ENCODE results near the gene NAT10. TPM values are rescaled to one million over a fixed set of nuclear protein-coding genes. Genes with fewer than 3 reads are reported as not detected.
"Not testable (repeated sequence)": the region's sequence is repeated elsewhere in the genome, so short reads cannot be mapped to it uniquely, and the experiment has no call there.

Gene NAT10
- polyA plus RNA-seq, 1 donor from 2014 or later: 12.7 TPM

DNA sequence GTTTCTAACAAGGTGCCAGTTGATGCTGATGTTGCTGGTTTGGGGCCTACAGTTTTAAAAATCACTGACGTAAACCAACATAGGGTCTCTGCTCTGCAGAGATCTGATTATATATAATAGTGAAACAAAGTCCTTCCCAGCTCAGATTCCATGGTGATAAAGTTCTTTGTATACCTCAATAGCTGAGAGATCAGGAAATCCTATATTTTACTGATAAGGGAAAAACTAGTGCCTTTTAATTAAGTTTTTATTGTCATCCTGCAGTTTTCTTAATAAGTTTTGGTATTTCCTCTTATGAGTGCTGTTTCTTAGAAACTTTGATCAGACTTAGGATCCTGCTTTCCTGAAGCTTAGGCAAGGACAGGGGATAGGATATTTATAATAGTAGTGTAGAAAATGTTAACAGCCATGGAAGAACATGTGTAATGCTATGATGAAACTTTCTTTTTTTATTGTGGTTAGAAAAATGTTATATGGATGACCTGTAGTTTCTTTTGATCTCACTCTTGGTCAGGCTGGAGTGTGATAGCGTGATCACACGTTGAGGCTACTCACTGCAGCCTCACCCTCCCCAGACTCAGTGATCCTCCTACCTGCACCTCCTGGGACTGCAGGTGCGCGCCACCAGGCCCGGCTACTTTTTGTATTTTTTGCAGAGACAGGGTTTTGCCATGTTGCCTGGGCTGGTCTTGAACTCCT lies 39.8 kb upstream of the NAT10 start:
- no peak overlapping the region for H3K27ac ChIP-seq (ENCODE audit: low read length)
- H3K4me3 ChIP-seq (ENCODE audit: low read length): no peak overlapping the region
- no peaks in the 10 kb centered on the region for H3F3A ChIP-seq (ENCODE audit: insufficient read depth, low read length, poor library complexity, severe bottlenecking)
- no peaks in the 10 kb centered on the region for H3K27me3 ChIP-seq (ENCODE audit: insufficient read depth, low read depth, low read length)
- H3K9me2 ChIP-seq (ENCODE audit: insufficient read depth, low read length): no peaks in the 10 kb centered on the region
- H3K9me3 ChIP-seq (ENCODE audit: low read length): no peaks in the 10 kb centered on the region
- peaks cover 33% of the 10 kb centered on the region for H4K20me1 ChIP-seq (ENCODE audit: insufficient read depth)
- TF ChIP-seq, protein P1, sequence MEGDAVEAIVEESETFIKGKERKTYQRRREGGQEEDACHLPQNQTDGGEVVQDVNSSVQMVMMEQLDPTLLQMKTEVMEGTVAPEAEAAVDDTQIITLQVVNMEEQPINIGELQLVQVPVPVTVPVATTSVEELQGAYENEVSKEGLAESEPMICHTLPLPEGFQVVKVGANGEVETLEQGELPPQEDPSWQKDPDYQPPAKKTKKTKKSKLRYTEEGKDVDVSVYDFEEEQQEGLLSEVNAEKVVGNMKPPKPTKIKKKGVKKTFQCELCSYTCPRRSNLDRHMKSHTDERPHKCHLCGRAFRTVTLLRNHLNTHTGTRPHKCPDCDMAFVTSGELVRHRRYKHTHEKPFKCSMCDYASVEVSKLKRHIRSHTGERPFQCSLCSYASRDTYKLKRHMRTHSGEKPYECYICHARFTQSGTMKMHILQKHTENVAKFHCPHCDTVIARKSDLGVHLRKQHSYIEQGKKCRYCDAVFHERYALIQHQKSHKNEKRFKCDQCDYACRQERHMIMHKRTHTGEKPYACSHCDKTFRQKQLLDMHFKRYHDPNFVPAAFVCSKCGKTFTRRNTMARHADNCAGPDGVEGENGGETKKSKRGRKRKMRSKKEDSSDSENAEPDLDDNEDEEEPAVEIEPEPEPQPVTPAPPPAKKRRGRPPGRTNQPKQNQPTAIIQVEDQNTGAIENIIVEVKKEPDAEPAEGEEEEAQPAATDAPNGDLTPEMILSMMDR (IDR thresholded peaks at IDR 0.05; ENCODE audit: poor library complexity, severe bottlenecking): no peak
- TF ChIP-seq TAF1 (IDR thresholded peaks at IDR 0.05; ENCODE audit: low read depth): no peak
- no peak for TF ChIP-seq SMC3 (conservative IDR thresholded peaks at IDR 0.05; ENCODE audit: poor library complexity)
- TF ChIP-seq EP300 (conservative IDR thresholded peaks at IDR 0.05; ENCODE audit: poor library complexity, severe bottlenecking): no peak
- TF ChIP-seq EZH2 (IDR thresholded peaks at IDR 0.05; ENCODE audit: borderline replicate concordance, insufficient read depth, low read length, poor library complexity, severe bottlenecking): no peak
- no peak overlapping the region for H2AFZ ChIP-seq (ENCODE audit: low read depth, low read length)
- H3K9ac ChIP-seq (ENCODE audit: low read length): no peak overlapping the region
- peaks cover 94% of the 10 kb centered on the region for H3K79me2 ChIP-seq (replicated peaks; ENCODE audit: insufficient read depth, low read length)
- no peak overlapping the region for H3K4me2 ChIP-seq (ENCODE audit: low read length)
- peaks cover 3% of the 10 kb centered on the region for H3K36me3 ChIP-seq (ENCODE audit: insufficient read depth, low read length)

DNA sequence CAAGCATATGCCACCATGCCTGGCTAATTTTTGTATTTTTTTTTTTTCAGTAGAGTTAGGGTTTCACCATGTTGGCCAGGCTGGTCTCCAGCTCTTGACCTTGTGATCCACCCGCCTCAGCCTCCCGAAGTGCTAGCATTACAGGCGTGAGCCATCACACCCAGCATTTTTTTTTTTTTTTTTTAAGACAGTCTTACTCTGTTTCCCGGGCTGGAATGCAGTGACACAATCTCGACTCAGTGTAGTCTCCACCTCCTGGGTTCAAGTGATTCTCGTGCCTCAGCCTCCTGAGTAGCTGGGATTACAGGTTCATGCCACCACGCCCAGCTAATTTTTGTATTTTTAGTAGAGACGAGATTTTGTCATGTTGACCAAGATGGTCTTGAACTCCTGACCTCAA lies 38.7 kb upstream of the NAT10 start:
- not testable (repeated sequence) for H3K9me2 ChIP-seq (ENCODE audit: insufficient read depth, low read length); H3K27me3 ChIP-seq (ENCODE audit: insufficient read depth, low read depth, low read length); H3K27ac ChIP-seq (ENCODE audit: low read length); H3K9ac ChIP-seq (ENCODE audit: low read length); H3K9me3 ChIP-seq (ENCODE audit: low read length); H3F3A ChIP-seq (ENCODE audit: insufficient read depth, low read length, poor library complexity, severe bottlenecking); H3K4me2 ChIP-seq (ENCODE audit: low read length); H2AFZ ChIP-seq (ENCODE audit: low read depth, low read length); H3K36me3 ChIP-seq (ENCODE audit: insufficient read depth, low read length); H3K4me3 ChIP-seq (ENCODE audit: low read length)
- H4K20me1 ChIP-seq (ENCODE audit: insufficient read depth): peaks cover 42% of the 10 kb centered on the region
- peaks cover 94% of the 10 kb centered on the region for H3K79me2 ChIP-seq (replicated peaks; ENCODE audit: insufficient read depth, low read length)

DNA sequence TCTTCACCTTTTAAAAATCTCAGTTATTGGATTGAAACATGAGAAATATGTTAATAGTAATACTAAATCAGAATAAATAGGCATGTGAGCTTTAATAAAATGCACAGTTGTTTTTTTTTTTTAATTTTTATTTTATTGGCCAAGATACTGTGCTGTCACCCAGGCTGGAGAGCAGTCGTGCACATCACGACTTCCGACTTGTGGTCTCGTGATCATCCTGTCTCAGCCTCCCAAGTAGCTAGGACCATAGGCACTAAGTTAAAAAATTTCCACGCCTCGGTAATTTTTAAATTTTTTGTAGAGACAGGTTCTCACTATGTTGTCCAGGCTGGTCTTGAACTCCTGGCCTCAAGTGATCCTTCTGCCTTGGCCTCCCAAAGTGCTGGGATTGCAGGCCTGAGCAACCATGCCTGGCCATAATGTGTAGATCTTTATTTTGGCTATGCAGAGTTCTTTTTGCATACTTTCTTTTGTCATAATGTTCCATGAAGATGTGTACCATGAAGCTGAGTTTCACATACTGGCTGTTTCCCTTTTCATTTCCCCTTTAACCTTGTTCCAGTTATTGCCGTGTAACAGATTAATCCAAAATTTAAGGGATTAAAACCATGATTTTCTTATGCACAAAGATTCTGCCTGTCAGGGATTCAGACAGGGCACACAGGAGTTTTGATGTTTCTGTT lies 37.9 kb upstream of the NAT10 start:
- H3K4me2 ChIP-seq (ENCODE audit: low read length): no peak overlapping the region
- peaks cover 4% of the 10 kb centered on the region for H3K36me3 ChIP-seq (ENCODE audit: insufficient read depth, low read length)
- H3K9me3 ChIP-seq (ENCODE audit: low read length): no peaks in the 10 kb centered on the region
- no peak overlapping the region for H3K4me3 ChIP-seq (ENCODE audit: low read length)
- TF ChIP-seq RAD21 (conservative IDR thresholded peaks at IDR 0.05): no peak
- no peak for TF ChIP-seq MXI1 (conservative IDR thresholded peaks at IDR 0.05; ENCODE audit: poor library complexity, severe bottlenecking)
- TF ChIP-seq, protein P1 (IDR thresholded peaks at IDR 0.05; ENCODE audit: poor library complexity, severe bottlenecking): no peak
- no peak for TF ChIP-seq EZH2 (IDR thresholded peaks at IDR 0.05; ENCODE audit: borderline replicate concordance, insufficient read depth, low read length, poor library complexity, severe bottlenecking)
- TF ChIP-seq EP300 (conservative IDR thresholded peaks at IDR 0.05; ENCODE audit: poor library complexity, severe bottlenecking): no peak
- TF ChIP-seq, protein P2, sequence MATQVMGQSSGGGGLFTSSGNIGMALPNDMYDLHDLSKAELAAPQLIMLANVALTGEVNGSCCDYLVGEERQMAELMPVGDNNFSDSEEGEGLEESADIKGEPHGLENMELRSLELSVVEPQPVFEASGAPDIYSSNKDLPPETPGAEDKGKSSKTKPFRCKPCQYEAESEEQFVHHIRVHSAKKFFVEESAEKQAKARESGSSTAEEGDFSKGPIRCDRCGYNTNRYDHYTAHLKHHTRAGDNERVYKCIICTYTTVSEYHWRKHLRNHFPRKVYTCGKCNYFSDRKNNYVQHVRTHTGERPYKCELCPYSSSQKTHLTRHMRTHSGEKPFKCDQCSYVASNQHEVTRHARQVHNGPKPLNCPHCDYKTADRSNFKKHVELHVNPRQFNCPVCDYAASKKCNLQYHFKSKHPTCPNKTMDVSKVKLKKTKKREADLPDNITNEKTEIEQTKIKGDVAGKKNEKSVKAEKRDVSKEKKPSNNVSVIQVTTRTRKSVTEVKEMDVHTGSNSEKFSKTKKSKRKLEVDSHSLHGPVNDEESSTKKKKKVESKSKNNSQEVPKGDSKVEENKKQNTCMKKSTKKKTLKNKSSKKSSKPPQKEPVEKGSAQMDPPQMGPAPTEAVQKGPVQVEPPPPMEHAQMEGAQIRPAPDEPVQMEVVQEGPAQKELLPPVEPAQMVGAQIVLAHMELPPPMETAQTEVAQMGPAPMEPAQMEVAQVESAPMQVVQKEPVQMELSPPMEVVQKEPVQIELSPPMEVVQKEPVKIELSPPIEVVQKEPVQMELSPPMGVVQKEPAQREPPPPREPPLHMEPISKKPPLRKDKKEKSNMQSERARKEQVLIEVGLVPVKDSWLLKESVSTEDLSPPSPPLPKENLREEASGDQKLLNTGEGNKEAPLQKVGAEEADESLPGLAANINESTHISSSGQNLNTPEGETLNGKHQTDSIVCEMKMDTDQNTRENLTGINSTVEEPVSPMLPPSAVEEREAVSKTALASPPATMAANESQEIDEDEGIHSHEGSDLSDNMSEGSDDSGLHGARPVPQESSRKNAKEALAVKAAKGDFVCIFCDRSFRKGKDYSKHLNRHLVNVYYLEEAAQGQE (IDR thresholded peaks at IDR 0.05; ENCODE audit: borderline replicate concordance): no peak
- TF ChIP-seq POLR2AphosphoS5 (IDR thresholded peaks at IDR 0.05): no peak
- TF ChIP-seq TAF1 (IDR thresholded peaks at IDR 0.05; ENCODE audit: low read depth): no peak
- no peak for TF ChIP-seq SMC3 (conservative IDR thresholded peaks at IDR 0.05; ENCODE audit: poor library complexity)
- H3K9ac ChIP-seq (ENCODE audit: low read length): no peak overlapping the region
- no peaks in the 10 kb centered on the region for H3F3A ChIP-seq (ENCODE audit: insufficient read depth, low read length, poor library complexity, severe bottlenecking)
- H3K9me2 ChIP-seq (ENCODE audit: insufficient read depth, low read length): no peaks in the 10 kb centered on the region
- no peak overlapping the region for H2AFZ ChIP-seq (ENCODE audit: low read depth, low read length)
- peaks cover 46% of the 10 kb centered on the region for H4K20me1 ChIP-seq (ENCODE audit: insufficient read depth)
- no peaks in the 10 kb centered on the region for H3K27me3 ChIP-seq (ENCODE audit: insufficient read depth, low read depth, low read length)
- peaks cover 97% of the 10 kb centered on the region for H3K79me2 ChIP-seq (replicated peaks; ENCODE audit: insufficient read depth, low read length)
- H3K27ac ChIP-seq (ENCODE audit: low read length): no peak overlapping the region

Data from neural cell (in vitro differentiated cells).